K562 (cell line): ENCODE data around the gene MMP17. TPM values are rescaled to one million over a fixed set of nuclear protein-coding genes. Genes with fewer than 3 reads are reported as not detected.

ENCODE experiments used
- ATF7 ChIP-seq: fragments of 450-650 bp; IDR thresholded peaks from 2 replicates; pipeline ENCODE4 v1.7.1; 2014; ENCODE audit warnings: mild to moderate bottlenecking, moderate library complexity
- BRD4 ChIP-seq: fragments of 200-600 bp; sonication (generic); IDR thresholded peaks from 2 replicates; pipeline ENCODE4 v1.6.1; 2017; ENCODE audit warnings: inconsistent platforms
- ETV5 ChIP-seq: sonication (generic); formaldehyde crosslinking; IDR thresholded peaks from 2 replicates; pipeline ENCODE4 v1.4.0; 2020; ENCODE audit warnings: low read depth, mild to moderate bottlenecking, missing genetic modification reagents
- FUS ChIP-seq: fragments of 200-400 bp; formaldehyde crosslinking; optimal IDR thresholded peaks from 2 replicates; pipeline ENCODE3; 2017; ENCODE audit warnings: low read depth, low read length
- GTF2E2 ChIP-seq: fragments of 200-800 bp; sonication (Bioruptor generic); IDR thresholded peaks from 2 replicates; pipeline ENCODE4 v1.6.1; 2016; ENCODE audit warnings: missing genetic modification characterization, missing compliant biosample characterization
- LEF1 ChIP-seq: fragments of 450-650 bp; IDR thresholded peaks from 2 replicates; pipeline ENCODE4 v1.6.1; 2016; ENCODE audit warnings: mild to moderate bottlenecking
- RHOXF2B ChIP-seq: fragments of 250-450 bp; sonication (Bioruptor Pico); conservative IDR thresholded peaks from 2 replicates; pipeline ENCODE4 v1.5.1; 2021
- SIRT6 ChIP-seq: IDR thresholded peaks from one replicate; pipeline ENCODE4 v1.6.1; 2012; ENCODE audit warnings: low read depth, mild to moderate bottlenecking, control low read depth, inconsistent platforms, low read length, moderate library complexity
- STAT5B ChIP-seq: fragments of 250-450 bp; sonication (Bioruptor Pico); IDR thresholded peaks from 2 replicates; pipeline ENCODE4 v1.8.0; 2021; ENCODE audit warnings: mild to moderate bottlenecking, inconsistent platforms
- U2AF2 ChIP-seq: fragments of 200-400 bp; formaldehyde crosslinking; optimal IDR thresholded peaks from 2 replicates; pipeline ENCODE3; 2017; ENCODE audit warnings: low read depth, mild to moderate bottlenecking, low read length
- WHSC1 ChIP-seq: IDR thresholded peaks from one replicate; pipeline ENCODE4 v1.6.1; 2012; ENCODE audit warnings: low read length, control low read depth, inconsistent platforms
- XRCC3 ChIP-seq: fragments of 450-650 bp; IDR thresholded peaks from 2 replicates; pipeline ENCODE4 v1.6.1; 2017; ENCODE audit warnings: mild to moderate bottlenecking, moderate library complexity
- ZNF274 ChIP-seq: IDR thresholded peaks from 2 replicates; pipeline ENCODE4 v1.6.1; 2011; ENCODE audit warnings: low read depth, mild to moderate bottlenecking, low read length, moderate library complexity, borderline replicate concordance
- ZNF830 ChIP-seq: fragments of 250-450 bp; sonication (Bioruptor Pico); IDR thresholded peaks from 2 replicates; pipeline ENCODE4 v1.5.0; 2021; ENCODE audit warnings: mild to moderate bottlenecking
- polyA plus RNA-seq, 8 experiments: library from polyadenylated mRNA; depleted of rRNA in 4 of 8; stranded (reverse) in 5 of 8; unstranded in 3 of 8; fragments of >200 nt; fragmentation: Nextera tagmentation in 2 of 8; fragmentation: Illumina TruSeq in 1 of 8; extraction: Ambion mirVana in 2 of 8; extraction: Trizol in 1 of 8; gene quantifications; 2 replicates each; pipeline versions ENCODE4 v1.2.1 to v1.2.3, GENCODE V29; 2011 to 2014; ENCODE audit warnings: inconsistent platforms in 1 of 8, missing spikeins in 1 of 8
- total RNA-seq, 7 experiments: library from RNA; depleted of rRNA in 6 of 7; stranded (reverse); fragments of >200 nt in 6 of 7; fragmentation: Illumina TruSeq in 2 of 7; extraction: Trizol in 2 of 7; gene quantifications; 2 replicates each; pipeline versions ENCODE4 v1.2.1 to v1.2.3, GENCODE V29; 2011 to 2021; ENCODE audit warnings: low replicate concordance in 1 of 7
- TF ChIP-seq, protein P1 (sequence below), 2 experiments: fragments of 150-350 bp in 1 of 2; IDR thresholded peaks; 2 replicates each; pipeline ENCODE4 v1.6.1; 2012 to 2016; ENCODE audit warnings: low read depth in 2 of 2, low read length in 2 of 2, mild to moderate bottlenecking in 1 of 2, moderate library complexity in 1 of 2
- TF ChIP-seq, protein P2 (sequence below): fragments of 450-650 bp; IDR thresholded peaks from 2 replicates; pipeline ENCODE4 v1.6.1; 2016
- TF ChIP-seq, protein P3 (sequence below): fragments of 450-650 bp; formaldehyde crosslinking; IDR thresholded peaks from 2 replicates; pipeline ENCODE4 v1.4.0; 2020; ENCODE audit warnings: mild to moderate bottlenecking, moderate library complexity

MMP17 gene
- total and polyA plus RNA-seq, 9 of the 15 experiments (the other 6 are each of a cell fraction or from before 2014, with no cell fraction given) = 1.1 to 21.2 (median 17.1) TPM; not detected in 2

DNA sequence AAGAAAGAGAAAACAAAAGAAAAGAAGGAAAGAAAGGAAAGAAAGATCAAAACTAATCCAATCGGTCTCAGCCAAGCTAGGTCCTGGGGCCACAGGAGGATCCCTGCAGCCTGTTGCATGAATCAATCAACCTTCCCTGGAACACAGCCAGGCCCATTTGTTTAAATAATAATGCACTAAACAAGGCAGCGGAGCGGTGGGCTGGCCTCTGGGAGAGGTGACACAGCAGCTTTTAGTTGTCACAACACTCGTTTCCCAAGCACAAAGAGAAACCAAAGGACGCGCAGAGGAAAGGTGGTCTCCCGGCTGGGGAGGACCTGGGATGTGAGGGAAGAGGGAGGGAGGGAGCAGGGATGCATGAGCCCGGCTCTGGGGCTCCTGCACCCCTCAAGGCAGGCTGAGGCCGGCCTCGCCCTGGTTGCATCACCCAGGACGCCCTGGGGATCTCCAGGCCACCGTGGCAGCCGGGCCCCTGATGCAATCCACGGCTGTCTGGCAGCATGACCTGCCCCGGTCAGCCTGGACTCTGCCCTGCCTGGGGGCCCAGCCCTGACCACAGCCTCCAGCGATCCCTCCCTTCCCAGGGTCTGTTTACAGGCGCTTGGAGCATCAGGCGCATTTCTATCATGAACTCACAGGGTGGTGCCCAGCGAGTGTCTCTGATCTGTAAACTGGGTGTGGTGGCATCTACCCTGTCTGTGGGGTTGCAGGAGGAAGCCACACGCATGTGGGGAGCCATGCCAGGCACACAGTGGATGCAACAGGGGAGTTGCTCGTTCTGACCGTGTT lies 32.5 kb downstream of the MMP17 start (continued):
- TF ChIP-seq, protein P1, sequence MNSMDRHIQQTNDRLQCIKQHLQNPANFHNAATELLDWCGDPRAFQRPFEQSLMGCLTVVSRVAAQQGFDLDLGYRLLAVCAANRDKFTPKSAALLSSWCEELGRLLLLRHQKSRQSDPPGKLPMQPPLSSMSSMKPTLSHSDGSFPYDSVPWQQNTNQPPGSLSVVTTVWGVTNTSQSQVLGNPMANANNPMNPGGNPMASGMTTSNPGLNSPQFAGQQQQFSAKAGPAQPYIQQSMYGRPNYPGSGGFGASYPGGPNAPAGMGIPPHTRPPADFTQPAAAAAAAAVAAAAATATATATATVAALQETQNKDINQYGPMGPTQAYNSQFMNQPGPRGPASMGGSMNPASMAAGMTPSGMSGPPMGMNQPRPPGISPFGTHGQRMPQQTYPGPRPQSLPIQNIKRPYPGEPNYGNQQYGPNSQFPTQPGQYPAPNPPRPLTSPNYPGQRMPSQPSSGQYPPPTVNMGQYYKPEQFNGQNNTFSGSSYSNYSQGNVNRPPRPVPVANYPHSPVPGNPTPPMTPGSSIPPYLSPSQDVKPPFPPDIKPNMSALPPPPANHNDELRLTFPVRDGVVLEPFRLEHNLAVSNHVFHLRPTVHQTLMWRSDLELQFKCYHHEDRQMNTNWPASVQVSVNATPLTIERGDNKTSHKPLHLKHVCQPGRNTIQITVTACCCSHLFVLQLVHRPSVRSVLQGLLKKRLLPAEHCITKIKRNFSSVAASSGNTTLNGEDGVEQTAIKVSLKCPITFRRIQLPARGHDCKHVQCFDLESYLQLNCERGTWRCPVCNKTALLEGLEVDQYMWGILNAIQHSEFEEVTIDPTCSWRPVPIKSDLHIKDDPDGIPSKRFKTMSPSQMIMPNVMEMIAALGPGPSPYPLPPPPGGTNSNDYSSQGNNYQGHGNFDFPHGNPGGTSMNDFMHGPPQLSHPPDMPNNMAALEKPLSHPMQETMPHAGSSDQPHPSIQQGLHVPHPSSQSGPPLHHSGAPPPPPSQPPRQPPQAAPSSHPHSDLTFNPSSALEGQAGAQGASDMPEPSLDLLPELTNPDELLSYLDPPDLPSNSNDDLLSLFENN (IDR thresholded peaks at IDR 0.05; ENCODE audit: low read depth in 2 of 2, low read length in 2 of 2) = no peak
- no peak for TF ChIP-seq WHSC1
- no peak for TF ChIP-seq SIRT6
- TF ChIP-seq ZNF274 = no peak
- TF ChIP-seq LEF1 = peak; percentile 70; the same call in 1 of the 2 replicates
- TF ChIP-seq ATF7 = peak; percentile 95
- TF ChIP-seq, protein P2, sequence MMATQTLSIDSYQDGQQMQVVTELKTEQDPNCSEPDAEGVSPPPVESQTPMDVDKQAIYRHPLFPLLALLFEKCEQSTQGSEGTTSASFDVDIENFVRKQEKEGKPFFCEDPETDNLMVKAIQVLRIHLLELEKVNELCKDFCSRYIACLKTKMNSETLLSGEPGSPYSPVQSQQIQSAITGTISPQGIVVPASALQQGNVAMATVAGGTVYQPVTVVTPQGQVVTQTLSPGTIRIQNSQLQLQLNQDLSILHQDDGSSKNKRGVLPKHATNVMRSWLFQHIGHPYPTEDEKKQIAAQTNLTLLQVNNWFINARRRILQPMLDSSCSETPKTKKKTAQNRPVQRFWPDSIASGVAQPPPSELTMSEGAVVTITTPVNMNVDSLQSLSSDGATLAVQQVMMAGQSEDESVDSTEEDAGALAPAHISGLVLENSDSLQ = peak; percentile 92
- TF ChIP-seq FUS = no peak
- no peak for TF ChIP-seq U2AF2
- TF ChIP-seq XRCC3 = no peak
- peak; percentile 34; the same call in 1 of the 2 replicates for TF ChIP-seq BRD4
- TF ChIP-seq GTF2E2 = no peak
- no peak for TF ChIP-seq ZNF830 (CRISPR knock-in tag)
- TF ChIP-seq ETV5 = no peak; the same call in 1 of the 2 replicates
- no peak for TF ChIP-seq STAT5B (CRISPR knock-in tag)
- TF ChIP-seq RHOXF2B = no peak
- TF ChIP-seq, protein P3, sequence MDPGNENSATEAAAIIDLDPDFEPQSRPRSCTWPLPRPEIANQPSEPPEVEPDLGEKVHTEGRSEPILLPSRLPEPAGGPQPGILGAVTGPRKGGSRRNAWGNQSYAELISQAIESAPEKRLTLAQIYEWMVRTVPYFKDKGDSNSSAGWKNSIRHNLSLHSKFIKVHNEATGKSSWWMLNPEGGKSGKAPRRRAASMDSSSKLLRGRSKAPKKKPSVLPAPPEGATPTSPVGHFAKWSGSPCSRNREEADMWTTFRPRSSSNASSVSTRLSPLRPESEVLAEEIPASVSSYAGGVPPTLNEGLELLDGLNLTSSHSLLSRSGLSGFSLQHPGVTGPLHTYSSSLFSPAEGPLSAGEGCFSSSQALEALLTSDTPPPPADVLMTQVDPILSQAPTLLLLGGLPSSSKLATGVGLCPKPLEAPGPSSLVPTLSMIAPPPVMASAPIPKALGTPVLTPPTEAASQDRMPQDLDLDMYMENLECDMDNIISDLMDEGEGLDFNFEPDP (CRISPR knock-in tag) = no peak
